Measurements from ENCODE around the gene LRIF1. TPM values are rescaled to one million over a fixed set of nuclear protein-coding genes. Genes with fewer than 3 reads are reported as not detected.

LRIF1 gene
- total and polyA plus RNA-seq, 2 of the 8 experiments (the other 6 are each of a cell fraction or from before 2014, with no cell fraction given) = 5.2 to 19.3 TPM

DNA sequence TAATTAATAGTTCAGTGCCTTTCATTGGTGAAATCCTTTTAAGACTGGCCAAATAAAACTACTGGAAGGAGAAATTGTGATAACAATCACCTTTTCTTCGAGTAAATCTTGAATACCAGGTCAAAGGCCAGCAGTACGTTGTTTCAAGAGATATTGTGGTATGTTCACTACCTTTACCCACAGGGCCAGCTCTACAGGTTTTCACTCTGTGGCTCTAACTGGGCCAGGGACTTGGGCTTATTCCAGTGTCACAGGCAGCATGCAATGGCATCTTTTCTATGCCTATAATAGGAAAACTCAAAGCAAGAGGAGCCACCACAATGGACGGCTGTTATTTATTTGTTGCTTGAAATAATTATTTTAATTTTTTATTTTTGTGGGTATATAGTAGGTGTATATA lies 26.8 kb upstream of the LRIF1 start:
- Histone ChIP-seq H3K9me3 (ENCODE audit: insufficient read depth in 2 of 2, low read depth in 1 of 2, low read length in 1 of 2) (peaks cover 0 to 21% of the 10 kb centered on the region in 2 experiments; a peak in 1 of 4 replicates), H2BK120ac (replicated peaks; ENCODE audit: low read depth, low read length) (no peak overlapping the region), H2BK12ac (ENCODE audit: low read depth, low read length) (no peak overlapping the region), H3K56ac (replicated peaks; ENCODE audit: insufficient read length, low read depth, low read length) (no peak overlapping the region), H4K8ac (ENCODE audit: extremely low read depth, insufficient read depth, low read length) (no peak overlapping the region), H3K23ac (ENCODE audit: insufficient read length) (no peak overlapping the region), H3K4ac (replicated peaks; ENCODE audit: insufficient read length, low read depth, low read length) (no peak overlapping the region), H2BK20ac (ENCODE audit: low read length) (no peak overlapping the region), H2BK15ac (ENCODE audit: low read length) (no peak overlapping the region), H2BK5ac (ENCODE audit: low read depth, low read length) (no peak overlapping the region), H4K20me1 (replicated peaks in 1 of 2; ENCODE audit: control insufficient read depth in 1 of 2, insufficient read depth in 2 of 2, low read length in 2 of 2) (no peaks in the 10 kb centered on the region), H3K79me2 (ENCODE audit: control insufficient read depth in 1 of 2, insufficient read depth in 2 of 2, low read length in 2 of 2) (no peaks in the 10 kb centered on the region), H3K4me1 (replicated peaks in 1 of 4; ENCODE audit: control insufficient read depth in 3 of 4, insufficient read depth in 4 of 4, low read length in 3 of 4) (no peaks in the 10 kb centered on the region), H3K27ac (ENCODE audit: low read depth, low read length) (no peak overlapping the region), H2AK5ac (ENCODE audit: low read depth, low read length) (no peak overlapping the region), H3K36me3 (ENCODE audit: control insufficient read depth in 2 of 4, insufficient read depth in 4 of 4, low read length in 3 of 4) (no peaks in the 10 kb centered on the region; a peak in 1 of 8 replicates), H3K18ac (ENCODE audit: extremely low read depth, low read length) (no peak overlapping the region), H3K23me2 (ENCODE audit: low read depth, low read length) (no peaks in the 10 kb centered on the region; the same call in 1 of the 2 replicates), H3K14ac (ENCODE audit: insufficient read length) (no peak overlapping the region), H3K4me3 (ENCODE audit: extremely low read depth in 1 of 4, insufficient read depth in 2 of 4, low read depth in 3 of 4, low read length in 4 of 4) (no peak overlapping the region), H4K91ac (replicated peaks; ENCODE audit: insufficient read length, low read length) (no peak overlapping the region), H2AFZ (ENCODE audit: low read length) (no peak overlapping the region), H3K9ac (replicated peaks in 1 of 4; ENCODE audit: extremely low read depth in 1 of 4, low read depth in 3 of 4, low read length in 3 of 4) (no peak overlapping the region), H4K5ac (ENCODE audit: insufficient read length, low read depth, low read length) (no peak overlapping the region), H3K27me3 (replicated peaks in 1 of 4; ENCODE audit: control insufficient read depth in 3 of 4, extremely low read depth in 1 of 4, insufficient read depth in 3 of 4, low read length in 3 of 4) (no peaks in the 10 kb centered on the region), H3K4me2 (ENCODE audit: insufficient read depth in 1 of 2, low read depth in 2 of 2, low read length in 2 of 2) (no peak overlapping the region), H3K79me1 (ENCODE audit: low read depth, low read length) (no peaks in the 10 kb centered on the region)
- 78% methylated on average over 3 of the region's 3 CpGs; no CpG with 5 or more reads in 1 of the 2 experiments for WGBS, 2 experiments (ENCODE audit: extremely low coverage in 1 of 2, insufficient coverage in 1 of 2, insufficient read length in 1 of 2, insufficient replicate concordance in 2 of 2, low coverage in 1 of 2, low lambda C conversion rate in 2 of 2, missing lambda C conversion rate in 1 of 2)
- FAIRE-seq = no peak
- ChIA-PET POLR2A (ENCODE audit: partially characterized antibody) (no interaction called here), CTCF (ENCODE audit: partially characterized antibody) (no interaction called here)
- DNase-seq (ENCODE audit: low read depth in 1 of 2, low spot score in 2 of 2) = no peak
- no peak for TF ChIP-seq POLR2A (IDR thresholded peaks at IDR 0.05; ENCODE audit: control extremely low read depth in 1 of 2, low read depth in 2 of 2, low read length in 2 of 2)
- no peak for TF ChIP-seq RAD21 (IDR thresholded peaks at IDR 0.05 in 1 of 2, conservative IDR thresholded peaks at IDR 0.05 in 1 of 2; ENCODE audit: low read depth in 2 of 2, low read length in 2 of 2)
